Activated naive CD8-positive, alpha-beta T cell treated with anti-CD3 and anti-CD28 coated beads for 36 hours (primary cell): ENCODE data around the gene AKNA. TPM values are rescaled to one million over a fixed set of nuclear protein-coding genes. Genes with fewer than 3 reads are reported as not detected.

Experiments
- DNase-seq: peaks from one replicate; pipeline ENCODE4 v3.0.0; 2021
- H3K27ac Mint-ChIP-seq: one replicate; pipeline ENCODE4 v1.8.0; 2022; ENCODE audit warnings: mild to moderate bottlenecking, moderate library complexity, mixed read lengths
- H3K27me3 Mint-ChIP-seq: one replicate; pipeline ENCODE4 v1.8.0; 2022; ENCODE audit warnings: mild to moderate bottlenecking, mixed read lengths
- H3K36me3 Mint-ChIP-seq: one replicate; pipeline ENCODE4 v1.8.0; 2021; ENCODE audit warnings: mild to moderate bottlenecking, mixed read lengths
- H3K4me1 Mint-ChIP-seq: one replicate; pipeline ENCODE4 v1.8.0; 2021; ENCODE audit warnings: mixed read lengths
- H3K4me3 Mint-ChIP-seq: one replicate; pipeline ENCODE4 v1.8.0; 2022; ENCODE audit warnings: mild to moderate bottlenecking, moderate library complexity, mixed read lengths
- H3K9me3 Mint-ChIP-seq: one replicate; pipeline ENCODE4 v1.8.0; 2022; ENCODE audit warnings: mixed read lengths
- total RNA-seq, 2 experiments: library from RNA; stranded (reverse); gene quantifications; one replicate each; pipeline ENCODE4 v1.2.3, GENCODE V29; 2021

Gene AKNA
- total RNA-seq, 2 experiments from 2014 or later: 129 to 130 TPM

DNA sequence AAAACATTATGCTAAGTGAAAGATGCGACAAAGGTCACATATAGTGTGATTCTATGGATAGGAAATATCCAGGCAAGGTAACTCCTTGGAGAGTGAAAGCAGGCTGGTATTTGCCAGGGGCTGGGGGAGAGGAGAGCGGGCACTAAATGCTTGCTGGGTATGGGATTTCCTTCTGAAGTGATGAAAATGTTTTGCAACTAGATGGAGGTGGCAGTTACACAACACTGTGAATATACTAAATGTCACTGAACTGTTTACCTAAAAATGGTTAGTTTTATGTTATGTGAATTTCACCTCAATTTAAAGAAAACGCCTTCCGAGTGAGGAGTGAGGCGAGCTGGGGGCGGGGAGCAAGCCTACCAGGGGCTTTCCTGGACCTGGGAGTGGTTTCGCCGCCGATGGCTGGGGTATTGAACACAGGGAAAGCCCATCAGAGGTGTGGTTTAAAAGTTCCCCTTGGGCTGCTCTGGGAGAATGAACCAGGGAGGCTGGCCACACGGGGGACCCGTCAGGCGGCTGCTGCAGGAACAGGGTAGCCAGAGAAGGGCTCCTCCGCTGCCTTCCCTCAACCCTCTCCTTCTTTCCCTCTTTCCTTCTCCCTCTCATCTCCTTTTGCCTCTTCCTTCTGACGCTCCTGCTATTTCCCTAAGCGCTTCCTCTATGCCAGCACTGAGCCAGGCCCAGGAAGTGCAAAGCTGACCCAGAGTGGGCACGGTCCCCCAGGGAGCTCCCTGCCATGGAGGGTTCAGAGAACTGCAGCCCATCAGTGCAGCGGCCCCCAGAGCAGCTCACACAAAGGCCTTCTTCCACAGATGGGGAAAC lies 4.9 kb downstream of the AKNA start:
- peaks cover 3% of the 10 kb centered on the region for H3K27me3 Mint-ChIP-seq

GRCh38 chr9:114378883-114379282 lies 8.9 kb downstream of the AKNA start:
- Mint-ChIP-seq H3K27me3 (no peaks in the 10 kb centered on the region), H3K9me3 (no peaks in the 10 kb centered on the region), H3K4me3 (peak overlapping the region; percentile 22), H3K27ac (peak overlapping the region; percentile 91), H3K4me1 (peaks cover 78% of the 10 kb centered on the region), H3K36me3 (peaks cover 84% of the 10 kb centered on the region)
- DNase-seq: no peak

More for the DNA sequence above, 4.9 kb downstream of the AKNA start:
- Mint-ChIP-seq H3K36me3 (peaks cover 89% of the 10 kb centered on the region), H3K27ac (peak overlapping the region; percentile 99), H3K4me1 (peaks cover 59% of the 10 kb centered on the region), H3K9me3 (no peaks in the 10 kb centered on the region), H3K4me3 (peak overlapping the region; percentile 98)
- peak; percentile 87 for DNase-seq

DNA sequence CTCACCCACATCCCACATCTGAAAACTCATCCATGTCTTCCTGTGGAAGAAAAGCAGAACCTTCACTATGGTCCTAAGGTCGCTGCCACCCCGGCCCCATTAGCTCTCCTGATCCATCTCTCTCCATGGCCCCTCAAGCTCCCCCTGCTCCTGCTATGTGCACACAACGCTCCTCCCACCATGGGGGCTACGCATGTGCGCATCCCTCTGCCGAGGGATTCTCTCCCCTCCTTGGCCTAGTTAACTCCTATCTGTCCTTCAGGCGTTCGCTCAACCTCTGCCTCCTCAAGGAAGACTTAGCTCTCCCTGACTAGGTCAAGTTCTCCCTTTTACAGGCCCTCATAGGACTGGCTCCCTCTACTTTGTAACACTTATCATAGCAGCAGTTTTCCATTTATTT lies 9.8 kb downstream of the AKNA start:
- Mint-ChIP-seq H3K36me3 (peaks cover 85% of the 10 kb centered on the region), H3K4me3 (peak overlapping the region; percentile 26), H3K4me1 (peaks cover 84% of the 10 kb centered on the region), H3K27ac (peak overlapping the region; percentile 91), H3K27me3 (no peaks in the 10 kb centered on the region), H3K9me3 (no peaks in the 10 kb centered on the region)
- no peak for DNase-seq

DNA sequence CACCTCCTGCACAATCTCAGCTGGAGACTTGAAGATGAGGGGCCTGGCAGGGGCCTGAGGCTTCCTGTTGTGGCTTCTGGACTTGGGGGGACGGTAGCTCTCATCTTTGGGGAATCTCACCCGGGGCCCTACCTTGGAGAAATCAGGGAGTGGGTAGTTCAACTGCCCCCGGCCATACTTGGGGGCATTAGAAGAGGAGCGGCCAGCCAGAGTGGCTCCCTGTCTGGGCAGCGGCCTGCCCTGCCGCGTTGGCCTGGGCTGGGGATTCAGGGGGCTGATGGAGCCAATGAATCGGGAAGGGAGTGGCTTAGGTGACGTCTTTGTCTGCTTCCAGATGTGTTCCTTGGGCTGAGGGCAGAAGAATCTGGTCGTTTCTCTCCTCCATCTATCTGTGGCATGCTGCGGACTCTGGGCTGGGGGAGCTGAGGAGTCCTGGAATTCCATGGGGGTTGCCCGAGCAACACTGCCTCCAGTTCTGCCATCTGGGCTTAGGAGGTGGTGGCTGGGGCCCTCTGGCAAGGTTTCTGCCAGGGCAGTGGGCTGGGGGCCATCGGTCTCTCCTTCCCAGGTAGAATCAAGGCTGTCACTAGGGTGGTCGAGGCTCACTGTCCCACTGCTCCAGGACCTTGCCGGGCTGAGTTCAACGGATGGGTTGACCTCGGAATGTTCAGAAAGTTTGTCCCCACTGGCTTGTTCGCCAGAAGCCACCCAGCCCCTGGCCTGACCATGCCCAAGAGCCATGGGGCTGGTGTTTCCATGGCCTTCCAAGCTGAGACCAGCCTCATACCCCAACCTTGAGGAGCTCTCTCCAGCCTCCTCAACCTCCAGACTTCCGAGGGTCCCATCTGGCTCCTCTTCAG lies 11.0 kb downstream of the AKNA start:
- DNase-seq: no peak
- H3K36me3 Mint-ChIP-seq: peaks cover 79% of the 10 kb centered on the region
- H3K27ac Mint-ChIP-seq: peak overlapping the region; percentile 91
- peaks cover 82% of the 10 kb centered on the region for H3K4me1 Mint-ChIP-seq
- H3K9me3 Mint-ChIP-seq: no peaks in the 10 kb centered on the region
- H3K4me3 Mint-ChIP-seq: no peak overlapping the region
- no peaks in the 10 kb centered on the region for H3K27me3 Mint-ChIP-seq

DNA sequence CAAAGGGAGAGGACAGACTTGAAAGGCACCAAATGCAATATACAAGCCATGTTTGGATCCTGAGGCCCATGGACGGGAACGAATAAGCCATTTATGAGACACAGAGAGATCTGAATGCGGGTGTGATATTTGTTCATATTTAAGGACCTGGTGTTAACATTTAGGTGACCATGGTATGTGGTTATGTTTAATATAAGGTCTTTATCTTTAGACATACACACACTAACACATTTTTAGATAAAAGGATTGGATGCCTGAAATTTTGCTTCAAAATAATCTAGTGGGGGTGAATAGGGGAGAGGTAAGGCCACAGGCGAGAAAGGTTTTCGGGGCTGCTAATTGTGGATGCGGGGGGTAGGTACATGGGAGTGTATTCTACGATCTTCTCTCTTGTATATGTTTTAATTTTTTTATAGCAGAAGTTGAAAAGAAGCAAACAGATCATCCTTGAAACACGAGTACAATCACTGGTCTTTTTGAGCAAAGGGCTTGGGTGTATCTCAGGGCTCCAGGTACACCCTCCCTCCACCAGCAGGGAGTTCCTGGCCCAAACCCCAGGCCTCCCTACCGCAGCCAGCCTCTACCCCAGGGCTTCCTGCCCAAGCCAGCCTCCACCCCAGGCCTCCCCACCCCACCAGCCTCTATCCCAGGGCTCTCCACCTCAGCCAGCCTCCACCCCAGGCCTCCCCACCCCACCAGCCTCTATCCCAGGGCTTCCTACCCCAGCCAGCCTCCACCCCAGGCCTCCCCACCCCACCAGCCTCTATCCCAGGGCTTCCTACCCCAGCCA lies 12.2 kb downstream of the AKNA start:
- Mint-ChIP-seq H3K27ac (peak overlapping the region; percentile 84), H3K4me1 (peaks cover 83% of the 10 kb centered on the region), H3K36me3 (peaks cover 79% of the 10 kb centered on the region), H3K4me3 (peak overlapping the region; percentile 40), H3K27me3 (no peaks in the 10 kb centered on the region), H3K9me3 (no peaks in the 10 kb centered on the region)
- DNase-seq: no peak

GRCh38 chr9:114374936-114375335 lies 12.8 kb downstream of the AKNA start:
- peak overlapping the region; percentile 84 for H3K27ac Mint-ChIP-seq
- no peaks in the 10 kb centered on the region for H3K9me3 Mint-ChIP-seq
- peaks cover 77% of the 10 kb centered on the region for H3K36me3 Mint-ChIP-seq
- DNase-seq: no peak
- H3K4me1 Mint-ChIP-seq: peaks cover 81% of the 10 kb centered on the region
- H3K4me3 Mint-ChIP-seq: peak overlapping the region; percentile 4
- H3K27me3 Mint-ChIP-seq: no peaks in the 10 kb centered on the region

- Mint-ChIP-seq H3K4me1 (peaks cover 80% of the 10 kb centered on the region), H3K4me3 (peak overlapping the region; percentile 38), H3K36me3 (peaks cover 78% of the 10 kb centered on the region), H3K9me3 (peaks cover 3% of the 10 kb centered on the region), H3K27ac (peak overlapping the region; percentile 84), H3K27me3 (no peaks in the 10 kb centered on the region)
- DNase-seq: no peak
Measured at GRCh38 chr9:114373960-114374730, 13.6 kb downstream of the AKNA start.

GRCh38 chr9:114372921-114373448 lies 14.8 kb downstream of the AKNA start:
- H3K4me3 Mint-ChIP-seq: peak overlapping the region; percentile 67

GRCh38 chr9:114371973-114372917 lies 15.5 kb downstream of the AKNA start:
- Mint-ChIP-seq H3K36me3 (peaks cover 73% of the 10 kb centered on the region), H3K27me3 (no peaks in the 10 kb centered on the region), H3K9me3 (peaks cover 3% of the 10 kb centered on the region), H3K4me1 (peaks cover 77% of the 10 kb centered on the region), H3K4me3 (peak overlapping the region; percentile 67), H3K27ac (peak overlapping the region; percentile 84)
- DNase-seq: peak; percentile 35

More at GRCh38 chr9:114372921-114373448, 14.8 kb downstream of the AKNA start:
- DNase-seq: peak; percentile 85
- Mint-ChIP-seq H3K27ac (peak overlapping the region; percentile 84), H3K4me1 (peaks cover 76% of the 10 kb centered on the region), H3K36me3 (peaks cover 73% of the 10 kb centered on the region), H3K9me3 (peaks cover 3% of the 10 kb centered on the region), H3K27me3 (no peaks in the 10 kb centered on the region)

GRCh38 chr9:114371343-114371944 lies 16.3 kb downstream of the AKNA start:
- peaks cover 78% of the 10 kb centered on the region for H3K4me1 Mint-ChIP-seq
- H3K27ac Mint-ChIP-seq: peak overlapping the region; percentile 84
- no peak for DNase-seq
- no peaks in the 10 kb centered on the region for H3K27me3 Mint-ChIP-seq
- peaks cover 3% of the 10 kb centered on the region for H3K9me3 Mint-ChIP-seq
- peaks cover 71% of the 10 kb centered on the region for H3K36me3 Mint-ChIP-seq
- peak overlapping the region; percentile 65 for H3K4me3 Mint-ChIP-seq

GRCh38 chr9:114370968-114371320 lies 16.8 kb downstream of the AKNA start:
- peak overlapping the region; percentile 84 for H3K27ac Mint-ChIP-seq
- H3K4me3 Mint-ChIP-seq: no peak overlapping the region
- H3K4me1 Mint-ChIP-seq: peaks cover 82% of the 10 kb centered on the region
- peaks cover 3% of the 10 kb centered on the region for H3K9me3 Mint-ChIP-seq
- no peaks in the 10 kb centered on the region for H3K27me3 Mint-ChIP-seq
- H3K36me3 Mint-ChIP-seq: peaks cover 74% of the 10 kb centered on the region
- DNase-seq: no peak

DNA sequence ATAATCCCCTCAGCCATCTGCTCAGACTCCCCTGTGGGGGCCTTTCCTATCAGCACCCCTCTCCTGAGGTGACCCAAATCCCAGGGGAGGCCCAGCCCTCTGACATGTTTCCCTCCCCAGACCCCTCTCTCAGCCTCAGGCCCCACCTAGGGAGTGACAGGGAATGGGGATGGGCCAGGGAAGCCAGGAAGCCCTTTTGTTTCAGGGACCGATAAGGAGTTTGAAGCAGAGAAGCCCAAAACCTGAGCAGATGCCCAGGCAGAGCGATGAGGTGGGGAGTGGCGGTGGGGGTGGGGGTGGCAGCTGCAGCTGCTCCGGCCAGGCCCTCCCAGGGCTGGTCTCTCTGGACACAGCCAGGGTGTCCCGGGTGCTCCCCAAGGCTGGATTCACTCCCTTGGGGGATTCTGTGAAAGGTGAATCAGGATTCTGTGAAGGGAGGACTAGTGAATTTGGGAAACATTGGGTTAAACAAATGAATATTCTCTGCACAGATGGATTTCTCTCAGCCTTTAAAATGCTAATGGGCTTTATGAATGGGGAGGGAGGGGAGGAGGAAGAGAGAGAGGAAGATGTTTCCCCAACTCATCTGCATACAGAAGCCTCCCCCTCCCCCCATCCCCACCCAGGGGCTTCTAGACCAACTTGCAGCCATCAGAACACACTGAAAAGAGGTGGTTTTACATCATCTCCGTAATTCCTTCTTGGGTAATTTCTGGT lies 17.4 kb downstream of the AKNA start:
- Mint-ChIP-seq H3K36me3 (peaks cover 75% of the 10 kb centered on the region), H3K27me3 (no peaks in the 10 kb centered on the region), H3K4me1 (peaks cover 83% of the 10 kb centered on the region), H3K4me3 (no peak overlapping the region), H3K9me3 (peaks cover 3% of the 10 kb centered on the region), H3K27ac (peak overlapping the region; percentile 84)
- no peak for DNase-seq
